ENCODE results near the gene KLF16.

The KLF16 gene

DNA sequence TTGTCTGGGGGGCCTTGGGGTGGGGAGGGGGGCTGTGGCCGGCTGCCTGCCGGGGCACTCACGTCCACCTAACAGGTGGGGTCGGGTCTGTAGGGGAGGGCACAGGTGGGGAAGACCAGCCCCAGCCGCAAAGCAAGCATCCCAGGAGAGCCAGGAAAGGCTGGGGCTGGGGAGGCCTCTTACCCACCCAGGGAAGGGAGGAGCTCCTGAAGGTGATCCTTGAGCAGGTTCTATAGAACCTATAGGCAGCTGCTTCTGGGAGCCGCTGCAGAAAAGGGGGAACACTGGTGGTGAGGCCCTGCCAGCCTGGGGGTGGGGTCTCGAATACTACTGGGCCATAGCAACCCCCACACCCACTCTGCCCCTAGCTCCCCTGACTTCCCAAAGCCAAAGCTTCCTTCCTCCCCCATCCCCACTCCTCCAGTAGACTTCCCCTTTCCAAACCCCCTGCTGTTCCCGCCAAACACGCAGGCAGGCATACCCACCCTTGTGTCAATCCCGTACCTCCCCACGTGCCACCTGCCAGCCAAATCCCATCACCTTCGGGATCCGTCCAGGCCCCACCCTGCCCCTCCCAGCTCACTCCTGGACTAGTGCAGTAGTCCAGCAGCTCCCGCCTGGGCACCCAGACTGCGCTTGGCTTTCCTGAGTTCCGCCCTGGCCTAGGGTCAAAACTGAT lies 5.6 kb downstream of the KLF16 start:
- H3K27me3 Mint-ChIP-seq = no peaks in the 10 kb centered on the region
- H3K27ac Mint-ChIP-seq = peak overlapping the region; percentile 83
- peak overlapping the region; percentile 69 for H3K4me3 Mint-ChIP-seq
- H3K9me3 Mint-ChIP-seq = no peaks in the 10 kb centered on the region
- peaks cover 28% of the 10 kb centered on the region for H3K36me3 Mint-ChIP-seq (ENCODE audit: low read depth)
- DNase-seq = no peak
- H3K4me1 Mint-ChIP-seq (ENCODE audit: low read depth) = peaks cover 74% of the 10 kb centered on the region

DNA sequence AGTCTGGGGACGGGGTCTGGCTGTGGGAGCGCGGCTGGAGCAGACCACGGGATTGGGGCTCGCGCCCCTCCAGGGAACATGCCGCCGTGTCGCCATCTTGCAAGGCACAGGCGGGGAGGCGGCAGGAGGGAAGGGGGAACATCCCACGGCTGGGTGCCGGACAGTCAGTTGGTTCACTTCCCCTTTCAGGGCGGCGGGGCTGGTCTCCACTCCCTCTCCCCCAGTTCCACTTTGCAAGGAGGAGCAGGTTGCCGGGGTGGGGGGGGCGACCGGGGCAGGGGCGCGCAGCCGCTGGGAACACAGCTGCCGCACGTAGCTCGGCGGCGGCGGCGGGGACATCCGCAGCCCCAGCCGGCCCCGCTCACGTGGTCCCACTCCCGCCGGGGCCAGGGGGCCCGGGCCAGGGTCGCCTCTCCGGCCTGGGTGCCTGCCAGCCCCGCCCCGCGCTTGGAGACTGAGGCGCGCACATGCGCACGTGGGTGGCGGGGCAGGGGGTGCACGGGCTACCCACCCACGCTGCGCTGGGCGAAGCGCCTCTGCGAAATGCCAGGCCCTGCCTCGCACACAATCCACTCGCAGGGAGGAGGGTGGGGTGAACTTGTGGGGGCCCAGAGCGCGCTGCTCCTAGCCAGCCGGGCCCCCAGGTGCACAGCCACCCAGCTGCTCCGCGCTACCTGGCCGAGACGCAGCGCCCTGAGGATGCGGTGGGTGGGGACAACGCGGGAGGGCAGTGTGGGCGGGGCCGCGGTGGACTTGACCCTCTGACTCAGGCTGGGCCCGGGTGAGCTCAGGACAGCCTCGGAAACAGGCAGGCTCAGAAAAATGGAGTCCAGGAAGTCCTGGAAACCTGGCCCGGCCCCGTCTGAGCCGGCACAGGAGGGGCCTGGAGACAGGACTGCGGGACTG lies 6.4 kb downstream of the KLF16 start:
- Mint-ChIP-seq H3K4me1 (ENCODE audit: low read depth) (peaks cover 79% of the 10 kb centered on the region), H3K4me3 (peak overlapping the region; percentile 78), H3K27me3 (no peaks in the 10 kb centered on the region), H3K27ac (peak overlapping the region; percentile 91), H3K9me3 (no peaks in the 10 kb centered on the region), H3K36me3 (ENCODE audit: low read depth) (peaks cover 27% of the 10 kb centered on the region)
- peak; percentile 68 for DNase-seq

- Mint-ChIP-seq H3K36me3 (ENCODE audit: low read depth) (peaks cover 22% of the 10 kb centered on the region), H3K27ac (peak overlapping the region; percentile 91), H3K4me1 (ENCODE audit: low read depth) (peaks cover 76% of the 10 kb centered on the region), H3K9me3 (no peaks in the 10 kb centered on the region), H3K4me3 (peak overlapping the region; percentile 78), H3K27me3 (no peaks in the 10 kb centered on the region)
- no peak for DNase-seq
Measured at GRCh38 chr19:1856345-1856697, 7.1 kb downstream of the KLF16 start.

DNA sequence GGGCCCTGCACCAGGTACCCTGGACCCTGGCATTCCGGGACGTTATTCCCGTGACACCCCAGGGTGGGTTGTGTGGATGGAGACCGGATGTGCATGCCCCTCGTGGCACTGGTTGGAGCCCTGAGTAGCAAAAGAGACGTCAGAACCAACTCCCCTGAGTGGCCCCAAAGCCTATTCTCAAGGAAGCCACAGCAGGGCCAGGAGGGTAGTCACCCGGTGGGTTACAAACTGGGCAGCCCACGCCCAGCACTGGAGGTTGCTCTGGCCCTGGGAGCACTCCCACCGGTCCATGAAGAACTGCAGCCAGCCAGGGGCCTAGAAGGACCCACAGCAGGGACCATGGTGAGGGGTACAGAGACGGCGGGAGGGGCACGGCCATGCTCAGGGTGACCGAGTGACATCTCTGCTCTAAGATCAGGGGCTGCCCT lies 7.5 kb downstream of the KLF16 start:
- Mint-ChIP-seq H3K9me3 (no peaks in the 10 kb centered on the region), H3K27ac (peak overlapping the region; percentile 91), H3K4me1 (ENCODE audit: low read depth) (peaks cover 76% of the 10 kb centered on the region), H3K4me3 (peak overlapping the region; percentile 78), H3K27me3 (no peaks in the 10 kb centered on the region), H3K36me3 (ENCODE audit: low read depth) (peaks cover 25% of the 10 kb centered on the region)
- no peak for DNase-seq

- peaks cover 27% of the 10 kb centered on the region for H3K36me3 Mint-ChIP-seq (ENCODE audit: low read depth)
- peak; percentile 83 for DNase-seq
- peak overlapping the region; percentile 78 for H3K4me3 Mint-ChIP-seq
Measured at GRCh38 chr19:1855040-1855827, 8.1 kb downstream of the KLF16 start.

DNA sequence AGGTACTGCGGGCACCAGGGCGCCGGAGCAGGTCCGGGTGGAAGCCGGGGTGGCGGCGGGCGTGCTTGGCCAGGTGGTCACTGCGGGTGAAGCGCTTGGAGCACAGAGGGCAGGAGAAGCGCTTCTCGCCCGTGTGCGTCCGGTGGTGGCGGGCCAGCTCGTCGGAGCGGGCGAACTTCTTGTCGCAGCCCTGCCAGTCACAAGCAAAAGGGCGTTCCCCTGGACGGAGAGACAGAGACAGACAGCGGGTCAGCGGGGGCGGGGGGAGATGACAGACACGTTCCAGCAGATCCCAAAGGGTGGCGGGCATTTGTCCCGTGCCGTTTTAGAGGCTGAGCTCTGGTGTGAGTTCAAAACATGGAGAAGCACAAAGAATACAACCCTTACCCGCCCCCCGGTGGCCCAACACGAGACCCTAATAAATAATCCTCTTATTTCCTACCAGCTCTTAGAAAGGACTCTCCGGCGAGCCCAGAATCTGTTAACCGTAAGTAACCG lies 8.8 kb downstream of the KLF16 start:
- H3K27ac Mint-ChIP-seq = peak overlapping the region; percentile 91
- H3K27me3 Mint-ChIP-seq = no peaks in the 10 kb centered on the region
- peaks cover 73% of the 10 kb centered on the region for H3K4me1 Mint-ChIP-seq (ENCODE audit: low read depth)
- DNase-seq = no peak
- no peaks in the 10 kb centered on the region for H3K9me3 Mint-ChIP-seq
- peak overlapping the region; percentile 78 for H3K4me3 Mint-ChIP-seq
- peaks cover 31% of the 10 kb centered on the region for H3K36me3 Mint-ChIP-seq (ENCODE audit: low read depth)

More at GRCh38 chr19:1855040-1855827, 8.1 kb downstream of the KLF16 start:
- peaks cover 73% of the 10 kb centered on the region for H3K4me1 Mint-ChIP-seq (ENCODE audit: low read depth)
- H3K27ac Mint-ChIP-seq = peak overlapping the region; percentile 91
- H3K27me3 Mint-ChIP-seq = no peaks in the 10 kb centered on the region
- H3K9me3 Mint-ChIP-seq = no peaks in the 10 kb centered on the region

GRCh38 chr19:1854039-1854541 lies 9.3 kb downstream of the KLF16 start:
- peaks cover 29% of the 10 kb centered on the region for H3K36me3 Mint-ChIP-seq (ENCODE audit: low read depth)
- H3K4me1 Mint-ChIP-seq (ENCODE audit: low read depth) = peaks cover 72% of the 10 kb centered on the region
- no peak overlapping the region for H3K27ac Mint-ChIP-seq
- no peak for DNase-seq
- no peaks in the 10 kb centered on the region for H3K27me3 Mint-ChIP-seq
- H3K4me3 Mint-ChIP-seq = no peak overlapping the region
- no peaks in the 10 kb centered on the region for H3K9me3 Mint-ChIP-seq

DNA sequence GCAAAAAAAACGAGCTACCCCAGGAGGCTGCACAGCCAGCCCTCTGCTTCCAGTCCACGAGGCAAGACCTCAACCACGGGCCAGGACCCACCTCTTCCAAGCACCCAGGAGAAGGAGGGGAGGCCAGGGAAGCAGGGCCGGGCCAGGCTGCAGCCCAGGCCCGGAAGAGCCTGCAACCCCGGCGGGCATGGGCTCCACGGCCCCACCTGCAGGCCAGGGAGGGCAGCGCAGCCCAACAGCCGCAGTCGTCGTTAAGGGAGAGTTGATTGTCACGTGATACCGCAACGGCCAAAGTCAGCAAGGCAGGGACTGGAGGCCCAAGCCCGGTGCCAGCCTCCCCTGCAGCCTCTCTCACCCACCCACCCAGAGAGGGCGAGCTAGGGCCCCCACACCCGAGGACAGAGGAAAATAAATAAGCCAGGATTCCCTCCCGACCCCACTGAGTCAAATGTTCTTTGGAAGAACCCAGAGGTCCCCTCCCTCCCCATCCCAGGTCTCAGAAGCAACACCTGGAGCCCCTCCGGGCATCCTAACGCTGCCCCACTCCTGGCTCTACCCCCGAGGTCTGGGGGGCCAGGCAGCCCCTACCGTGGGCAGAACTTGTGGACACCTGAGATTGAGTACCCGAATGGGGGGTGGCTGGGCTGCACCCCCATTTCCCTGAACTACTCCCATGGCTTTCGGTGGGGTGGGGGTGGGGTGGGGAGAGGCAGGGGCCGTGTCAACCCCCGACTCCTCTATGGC lies 9.9 kb downstream of the KLF16 start:
- peaks cover 71% of the 10 kb centered on the region for H3K4me1 Mint-ChIP-seq (ENCODE audit: low read depth)
- peak; percentile 88 for DNase-seq
- H3K4me3 Mint-ChIP-seq = peak overlapping the region; percentile 64
- no peaks in the 10 kb centered on the region for H3K9me3 Mint-ChIP-seq
- peak overlapping the region; percentile 96 for H3K27ac Mint-ChIP-seq
- no peaks in the 10 kb centered on the region for H3K27me3 Mint-ChIP-seq
- peaks cover 29% of the 10 kb centered on the region for H3K36me3 Mint-ChIP-seq (ENCODE audit: low read depth)

- Mint-ChIP-seq H3K27ac (peak overlapping the region; percentile 96), H3K4me1 (ENCODE audit: low read depth) (peaks cover 64% of the 10 kb centered on the region), H3K27me3 (no peaks in the 10 kb centered on the region), H3K4me3 (peak overlapping the region; percentile 38), H3K36me3 (ENCODE audit: low read depth) (peaks cover 31% of the 10 kb centered on the region), H3K9me3 (no peaks in the 10 kb centered on the region)
- peak; percentile 40 for DNase-seq
Measured at GRCh38 chr19:1852581-1853128, 10.7 kb downstream of the KLF16 start.

DNA sequence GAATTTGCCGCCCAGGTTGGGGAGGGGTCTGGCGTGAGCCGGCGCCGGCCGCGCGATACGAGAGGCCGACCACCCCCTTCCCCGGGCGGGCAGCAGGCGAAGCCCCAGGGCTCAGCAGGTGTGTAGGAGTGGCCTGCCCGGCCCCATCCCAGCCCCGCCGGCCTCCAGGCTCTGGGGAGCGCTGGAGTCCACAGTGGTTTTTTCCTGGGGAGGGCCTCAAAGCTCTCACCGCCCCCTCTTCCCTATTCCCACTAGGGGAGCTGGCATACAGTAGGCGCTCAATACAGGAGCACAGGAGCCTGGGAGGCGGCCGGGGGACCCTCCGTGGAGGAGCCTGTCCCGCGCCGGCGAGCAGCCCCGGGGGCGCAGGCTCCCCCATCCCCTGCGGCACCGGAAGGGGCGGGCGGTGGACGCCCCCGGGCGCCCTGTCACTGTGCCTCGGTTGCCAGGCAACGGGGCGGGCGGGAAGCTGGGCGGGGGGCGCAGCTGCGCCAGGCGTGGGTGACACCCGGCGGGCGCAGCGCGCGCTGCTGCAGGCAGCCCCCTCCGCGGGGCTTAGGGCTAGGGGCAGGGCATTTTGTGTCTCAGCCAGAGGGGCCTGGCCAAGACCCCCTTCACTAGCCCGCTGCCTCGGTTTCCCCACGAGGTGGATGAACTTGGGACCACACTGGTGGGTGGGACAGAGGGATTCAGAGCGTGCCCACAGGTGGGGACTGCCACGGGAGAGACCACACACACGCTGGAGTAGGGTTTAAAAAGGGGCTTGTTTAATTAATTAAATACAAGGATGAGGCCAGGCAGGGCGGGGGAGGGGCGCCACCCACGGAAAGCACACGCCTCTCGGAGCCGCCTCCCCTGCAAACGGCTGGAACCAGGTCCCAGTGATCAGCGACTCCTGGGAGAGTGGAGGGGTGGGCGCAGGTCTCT lies 11.5 kb downstream of the KLF16 start:
- Mint-ChIP-seq H3K9me3 (no peaks in the 10 kb centered on the region), H3K27me3 (no peaks in the 10 kb centered on the region), H3K27ac (peak overlapping the region; percentile 82), H3K36me3 (ENCODE audit: low read depth) (peaks cover 39% of the 10 kb centered on the region), H3K4me1 (ENCODE audit: low read depth) (peaks cover 65% of the 10 kb centered on the region), H3K4me3 (peak overlapping the region; percentile 38)
- peak; percentile 69 for DNase-seq

DNA sequence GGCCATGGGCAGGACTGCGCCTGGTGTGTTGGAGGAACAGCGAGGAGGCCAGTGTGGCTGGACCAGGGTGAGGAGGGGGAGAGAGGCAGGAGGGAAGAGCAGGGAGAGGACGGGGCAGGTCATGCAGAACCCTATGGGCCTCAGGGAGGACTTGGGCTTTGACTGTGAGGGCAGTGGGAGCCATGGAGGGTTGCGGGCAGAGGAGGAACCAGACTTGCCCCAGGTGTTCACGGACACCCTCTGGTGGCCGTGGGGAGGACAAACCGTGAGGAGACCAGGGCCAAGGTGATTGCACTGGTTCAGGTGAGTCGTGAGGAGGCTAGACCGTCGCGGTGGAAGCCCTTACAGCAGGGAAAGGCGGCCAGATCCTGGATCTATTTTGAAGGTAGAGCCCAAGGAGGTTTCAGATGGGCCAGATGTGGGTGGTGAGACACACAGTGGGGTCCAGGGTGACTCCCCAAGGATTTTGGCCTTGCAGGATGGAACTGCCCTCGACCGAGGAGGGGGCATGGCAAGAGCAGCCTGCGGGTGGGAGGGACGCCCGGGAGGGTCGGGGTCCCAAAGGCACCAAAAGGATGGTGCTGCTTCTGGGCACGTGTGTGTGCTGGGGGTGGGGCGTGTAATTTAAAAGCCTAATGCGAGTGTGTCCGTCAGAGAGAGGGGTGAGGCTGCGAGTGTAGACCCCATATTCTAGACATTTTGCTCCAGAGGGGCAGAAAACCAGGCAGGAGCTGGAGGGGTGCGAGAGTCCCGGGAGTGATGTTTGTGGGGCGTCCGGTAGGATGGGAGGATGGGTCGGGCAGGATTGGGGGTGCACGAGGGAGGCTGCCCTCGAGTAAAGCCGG lies 12.3 kb downstream of the KLF16 start:
- H3K27me3 Mint-ChIP-seq = no peaks in the 10 kb centered on the region
- H3K27ac Mint-ChIP-seq = peak overlapping the region; percentile 82
- H3K9me3 Mint-ChIP-seq = no peaks in the 10 kb centered on the region
- no peak overlapping the region for H3K4me3 Mint-ChIP-seq
- no peak for DNase-seq
- peaks cover 69% of the 10 kb centered on the region for H3K4me1 Mint-ChIP-seq (ENCODE audit: low read depth)
- H3K36me3 Mint-ChIP-seq (ENCODE audit: low read depth) = peaks cover 46% of the 10 kb centered on the region

GRCh38 chr19:1849886-1850398 lies 13.4 kb downstream of the KLF16 start:
- Mint-ChIP-seq H3K4me3 (no peak overlapping the region), H3K4me1 (ENCODE audit: low read depth) (peaks cover 68% of the 10 kb centered on the region), H3K9me3 (no peaks in the 10 kb centered on the region)

More at GRCh38 chr19:1849886-1850398, 13.4 kb downstream of the KLF16 start:
- DNase-seq = no peak
- peak overlapping the region; percentile 94 for H3K27ac Mint-ChIP-seq
- H3K36me3 Mint-ChIP-seq (ENCODE audit: low read depth) = peaks cover 51% of the 10 kb centered on the region
- no peaks in the 10 kb centered on the region for H3K27me3 Mint-ChIP-seq

All from activated T-cell treated with anti-CD3 and anti-CD28 coated beads, Interleukin-2, amount 50 U/mL, for 24 hours (primary cell).